IgD-negative memory B cell (primary cell): ENCODE measurements around the gene PIP4K2A. TPM values are rescaled to one million over a fixed set of nuclear protein-coding genes. Genes with fewer than 3 reads are reported as not detected.

Experiments
- H3K27ac Mint-ChIP-seq, 3 donors: one replicate each; pipeline ENCODE4 v1.8.0; 2020 to 2022; ENCODE audit warnings: mild to moderate bottlenecking in 3 of 3, mixed read lengths in 3 of 3, moderate library complexity in 1 of 3
- H3K27me3 Mint-ChIP-seq: one replicate; pipeline ENCODE4 v1.8.0; 2021; ENCODE audit warnings: mixed read lengths
- H3K36me3 Mint-ChIP-seq: one replicate; pipeline ENCODE4 v1.8.0; 2020; ENCODE audit warnings: mild to moderate bottlenecking, mixed read lengths
- H3K4me1 Mint-ChIP-seq, 3 donors: one replicate each; pipeline ENCODE4 v1.8.0; 2020 to 2022; ENCODE audit warnings: mixed read lengths in 3 of 3, mild to moderate bottlenecking in 1 of 3
- H3K4me3 Mint-ChIP-seq, 4 donors: one replicate each; pipeline ENCODE4 v1.8.0; 2020 to 2022; ENCODE audit warnings: mild to moderate bottlenecking in 4 of 4, mixed read lengths in 4 of 4, moderate library complexity in 3 of 4
- H3K9me3 Mint-ChIP-seq, 3 donors: one replicate each; pipeline ENCODE4 v1.8.0; 2020 to 2021; ENCODE audit warnings: mixed read lengths in 3 of 3, mild to moderate bottlenecking in 1 of 3
- polyA plus RNA-seq: library from polyadenylated mRNA; unstranded; fragments of 300-500 nt; fragmentation: Illumina TruSeq; gene quantifications from one replicate; pipeline ENCODE4 v1.2.3, GENCODE V29; 2021

Gene PIP4K2A
- polyA plus RNA-seq, 1 donor from 2014 or later = 43.2 TPM

DNA sequence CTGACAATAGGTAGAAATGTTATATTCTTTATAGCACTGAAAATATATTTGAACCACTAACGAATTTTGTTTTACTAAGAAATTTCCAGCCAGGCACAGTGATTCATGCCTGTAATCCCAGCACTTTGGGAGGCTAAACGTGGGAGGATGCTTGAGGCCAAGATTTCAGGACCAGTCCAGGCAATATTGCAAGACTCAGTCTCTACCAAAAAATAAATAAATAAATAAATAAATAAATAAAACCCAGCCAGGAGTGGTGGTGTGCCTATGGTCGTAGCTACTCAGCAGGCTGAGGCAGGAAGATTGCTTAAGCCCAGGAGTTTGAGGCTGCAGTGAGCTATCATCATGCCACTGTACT, 39.8 kb downstream of the PIP4K2A start:
- Mint-ChIP-seq H3K36me3 (peaks cover 8% of the 10 kb centered on the region), H3K4me1 (peaks cover 57 to 75% (median 66%) of the 10 kb centered on the region in 3 donors), H3K27ac (peak overlapping the region in 1 of 3 donors; percentile 75), H3K4me3 (no peak overlapping the region), H3K9me3 (no peaks in the 10 kb centered on the region), H3K27me3 (no peaks in the 10 kb centered on the region)

DNA sequence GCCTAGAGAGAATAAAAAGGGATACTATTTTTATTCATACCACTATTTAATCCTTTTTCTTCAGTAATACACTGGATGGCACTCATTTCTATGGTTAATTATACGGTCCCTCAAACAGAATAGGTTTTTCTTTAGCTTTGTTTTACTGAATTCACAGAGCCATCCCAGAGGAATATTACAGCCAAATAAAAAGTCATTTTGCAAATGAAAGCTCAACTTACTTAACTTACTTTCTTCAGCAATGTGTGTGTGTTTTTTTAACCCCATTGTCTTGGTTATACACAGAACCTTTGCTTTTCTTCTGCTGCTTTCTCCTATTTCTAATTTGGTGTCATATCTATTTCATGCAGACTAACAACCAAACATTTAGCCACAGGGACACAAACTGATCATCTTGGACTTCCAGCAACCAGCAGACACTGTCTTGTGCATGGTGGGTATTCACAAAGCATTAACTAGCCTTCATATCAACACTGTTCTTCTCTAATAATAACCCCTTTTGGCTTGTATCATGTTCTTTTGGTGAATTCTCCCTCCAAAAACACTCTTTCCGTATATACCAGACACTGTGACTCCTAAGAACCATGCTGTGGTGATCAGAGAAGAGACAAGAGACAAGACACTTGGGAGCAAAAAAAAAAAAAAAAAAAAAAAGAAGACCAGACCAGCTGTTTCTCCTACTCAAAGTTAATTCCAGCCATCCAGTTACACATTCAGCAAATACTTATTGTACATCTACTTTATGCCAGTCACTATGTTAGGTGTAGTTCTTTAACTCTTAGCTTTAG, 40.4 kb downstream of the PIP4K2A start:
- H3K36me3 Mint-ChIP-seq = peaks cover 10% of the 10 kb centered on the region
- peak overlapping the region in 1 of 3 donors; percentile 75 for H3K27ac Mint-ChIP-seq
- H3K9me3 Mint-ChIP-seq = no peaks in the 10 kb centered on the region
- H3K4me1 Mint-ChIP-seq = peaks cover 58 to 75% (median 66%) of the 10 kb centered on the region in 3 donors
- H3K27me3 Mint-ChIP-seq = no peaks in the 10 kb centered on the region
- peak overlapping the region in 2 of 4 donors; percentile 17 to 18 for H3K4me3 Mint-ChIP-seq

DNA sequence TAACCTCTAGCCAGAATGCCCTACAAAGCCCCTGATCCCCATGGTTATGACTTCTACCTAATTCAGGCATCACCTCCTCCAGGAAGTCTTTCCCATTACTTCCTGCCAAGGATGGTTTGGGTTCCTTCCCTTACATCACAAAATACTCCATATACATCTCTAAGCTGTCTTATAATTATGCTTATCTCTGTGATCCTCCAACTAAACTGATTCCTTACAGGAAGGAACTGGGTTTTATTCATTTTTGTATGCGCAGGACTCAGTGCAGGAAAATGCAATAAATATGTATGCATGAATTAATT, 41.3 kb downstream of the PIP4K2A start:
- Mint-ChIP-seq H3K27ac (peak overlapping the region in 2 of 3 donors; percentile 8 to 9), H3K36me3 (peaks cover 8% of the 10 kb centered on the region), H3K9me3 (no peaks in the 10 kb centered on the region), H3K4me1 (peaks cover 58 to 75% (median 72%) of the 10 kb centered on the region in 3 donors), H3K27me3 (no peaks in the 10 kb centered on the region), H3K4me3 (no peak overlapping the region)

DNA sequence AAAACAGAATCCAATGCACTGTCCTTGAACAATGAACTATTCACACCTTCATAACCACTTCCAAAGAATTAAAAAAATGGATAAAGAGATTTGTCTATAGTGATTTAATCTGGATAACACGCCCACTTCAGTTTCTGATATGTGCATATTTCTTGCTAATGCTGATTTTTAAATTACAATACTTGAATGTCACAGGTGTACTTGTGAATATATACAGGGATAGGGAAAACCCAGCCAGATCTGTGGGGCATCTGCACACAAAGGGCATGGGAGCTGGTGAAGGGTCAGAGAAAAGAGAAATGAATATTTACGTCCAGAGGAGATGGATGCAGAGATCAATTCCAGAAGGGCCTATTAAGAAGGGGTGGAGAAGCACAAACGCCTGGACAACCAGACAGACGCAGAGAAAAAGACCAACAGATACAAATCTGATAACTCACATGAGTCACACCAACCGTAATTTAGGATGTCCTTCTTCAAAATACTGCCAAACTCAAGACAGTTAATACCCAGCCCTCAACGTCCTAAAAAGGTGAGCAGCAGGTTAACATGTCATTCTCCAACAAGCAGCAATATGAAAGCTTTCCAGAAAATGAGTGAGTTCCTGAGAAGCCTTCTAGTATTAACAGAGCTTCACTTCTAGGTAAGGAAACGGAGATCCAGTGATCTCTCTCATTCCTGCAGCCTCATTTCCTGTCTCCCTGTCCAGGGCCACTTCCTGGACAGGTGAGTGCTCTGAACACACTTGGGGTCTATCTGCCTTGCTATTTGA, 41.9 kb downstream of the PIP4K2A start:
- Mint-ChIP-seq H3K27me3 (no peaks in the 10 kb centered on the region), H3K9me3 (no peaks in the 10 kb centered on the region), H3K4me1 (peaks cover 58 to 73% (median 71%) of the 10 kb centered on the region in 3 donors), H3K36me3 (peaks cover 7% of the 10 kb centered on the region), H3K4me3 (peak overlapping the region in 1 of 4 donors; percentile 14), H3K27ac (peak overlapping the region; percentile 1 to 9 (median 8))

DNA sequence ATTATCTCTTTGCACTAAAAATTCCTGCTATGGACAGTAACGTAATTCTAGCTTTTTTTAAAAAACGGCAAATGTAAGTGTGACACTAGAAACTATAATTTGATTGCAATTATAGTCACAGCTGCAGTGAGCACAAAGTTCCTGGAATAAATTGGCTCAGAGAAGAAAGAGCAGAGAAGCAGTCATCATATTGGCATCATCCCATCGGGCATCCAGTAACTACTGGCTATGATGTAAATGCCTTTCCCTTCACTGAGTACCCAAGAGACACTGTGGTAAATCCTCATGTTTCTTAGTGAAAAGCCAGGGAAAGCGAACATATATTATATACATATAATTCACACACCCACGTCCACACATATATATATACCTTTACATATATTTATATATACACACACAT, 43.6 kb downstream of the PIP4K2A start:
- no peaks in the 10 kb centered on the region for H3K9me3 Mint-ChIP-seq
- H3K36me3 Mint-ChIP-seq = peaks cover 5% of the 10 kb centered on the region
- no peak overlapping the region for H3K27ac Mint-ChIP-seq
- H3K4me3 Mint-ChIP-seq = peak overlapping the region in 2 of 4 donors; percentile 28 to 36
- no peaks in the 10 kb centered on the region for H3K27me3 Mint-ChIP-seq
- H3K4me1 Mint-ChIP-seq = peaks cover 48 to 68% (median 65%) of the 10 kb centered on the region in 3 donors

DNA sequence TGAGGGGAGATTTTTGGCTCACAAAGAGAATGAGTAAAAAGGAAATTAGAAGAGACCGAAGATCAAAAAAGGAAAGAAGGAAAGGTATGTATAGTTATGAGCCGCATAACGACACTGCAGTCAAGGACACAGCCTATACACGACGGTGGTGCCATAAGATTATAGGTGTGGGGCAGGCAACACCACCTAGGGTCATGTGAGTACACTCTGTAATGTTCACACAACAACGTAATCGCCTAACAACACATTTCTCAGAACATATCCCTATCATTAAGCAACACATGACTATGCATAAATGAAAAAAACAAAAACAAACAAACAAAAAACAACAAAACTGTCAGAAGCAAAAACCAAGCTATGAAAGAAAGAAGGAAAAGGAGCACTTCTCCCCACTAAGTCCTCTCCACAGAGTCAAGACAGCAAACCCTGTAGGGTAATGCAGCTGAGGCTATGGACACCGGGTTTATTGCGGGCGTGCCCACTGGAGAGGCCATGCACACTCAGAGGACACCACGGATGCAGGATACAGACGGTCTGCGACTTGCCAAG, 45.1 kb downstream of the PIP4K2A start:
- Mint-ChIP-seq H3K27ac (peak overlapping the region; percentile 0 to 85 (median 29)), H3K9me3 (no peaks in the 10 kb centered on the region), H3K4me3 (peak overlapping the region; percentile 0 to 83 (median 50)), H3K4me1 (peaks cover 43 to 64% (median 58%) of the 10 kb centered on the region in 3 donors), H3K27me3 (no peaks in the 10 kb centered on the region), H3K36me3 (peaks cover 2% of the 10 kb centered on the region)

DNA sequence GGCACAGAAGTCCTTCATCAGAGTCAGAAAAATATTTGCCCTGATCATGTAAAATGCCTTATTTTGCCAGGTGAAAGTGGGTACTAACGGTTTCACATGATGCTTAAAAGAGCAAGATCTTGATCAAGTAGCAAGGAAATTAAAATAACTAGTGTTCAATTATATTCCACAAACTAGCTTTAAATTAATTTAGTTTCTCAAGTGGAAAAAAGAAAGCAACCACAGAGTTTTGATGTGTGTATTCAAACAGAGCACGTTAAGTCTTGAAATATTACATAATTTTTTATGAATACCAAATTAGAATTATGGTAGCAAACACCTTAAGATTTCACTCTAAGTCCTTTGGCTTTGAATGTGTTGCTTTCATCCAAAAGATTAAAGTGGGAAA, 47.3 kb downstream of the PIP4K2A start:
- Mint-ChIP-seq H3K4me1 (peaks cover 33 to 51% (median 42%) of the 10 kb centered on the region in 3 donors), H3K36me3 (peaks cover 2% of the 10 kb centered on the region), H3K9me3 (no peaks in the 10 kb centered on the region), H3K27me3 (no peaks in the 10 kb centered on the region), H3K4me3 (peak overlapping the region in 2 of 4 donors; percentile 63 to 90), H3K27ac (peak overlapping the region; percentile 69 to 95 (median 88))

DNA sequence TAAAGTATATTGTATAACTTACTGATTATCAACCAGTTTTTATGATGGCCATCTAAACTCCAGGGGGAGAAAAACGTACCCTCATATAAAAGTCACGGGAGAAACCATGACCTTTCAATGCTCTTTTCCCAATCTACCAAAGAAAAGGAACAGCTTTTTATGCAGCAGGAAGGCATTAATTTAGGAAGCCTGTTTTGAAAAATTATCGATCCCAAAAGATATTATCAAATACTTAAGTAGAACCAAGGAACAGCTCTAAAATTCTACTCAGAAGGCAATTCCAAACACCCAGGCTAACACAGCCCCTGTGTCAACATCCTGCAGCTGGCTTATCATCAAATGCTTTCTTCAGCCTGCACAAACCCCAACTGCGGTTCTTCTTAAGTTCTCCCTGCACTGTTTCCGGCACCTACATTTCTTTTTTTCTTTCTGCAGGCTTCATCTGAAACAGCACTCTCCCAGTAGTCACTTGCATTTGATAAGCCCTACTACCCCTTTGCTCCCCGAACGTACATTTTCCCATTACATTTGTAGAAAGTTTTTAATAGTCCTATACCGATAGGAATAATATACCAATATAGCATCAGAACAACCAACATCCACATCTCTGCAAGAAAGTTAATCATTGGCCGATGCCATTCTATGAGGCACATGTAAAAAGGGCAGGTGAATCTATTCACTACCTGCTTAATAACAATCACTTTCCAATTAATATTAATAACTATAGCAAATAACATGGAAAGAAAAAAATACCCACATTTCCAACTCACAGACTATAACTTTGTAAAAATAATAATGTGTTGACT, 47.9 kb downstream of the PIP4K2A start:
- peak overlapping the region; percentile 27 to 90 (median 60) for H3K4me3 Mint-ChIP-seq
- no peaks in the 10 kb centered on the region for H3K27me3 Mint-ChIP-seq
- no peaks in the 10 kb centered on the region for H3K9me3 Mint-ChIP-seq
- H3K27ac Mint-ChIP-seq = peak overlapping the region; percentile 69 to 95 (median 88)
- peaks cover 2% of the 10 kb centered on the region for H3K36me3 Mint-ChIP-seq
- H3K4me1 Mint-ChIP-seq = peaks cover 37 to 53% (median 42%) of the 10 kb centered on the region in 3 donors

DNA sequence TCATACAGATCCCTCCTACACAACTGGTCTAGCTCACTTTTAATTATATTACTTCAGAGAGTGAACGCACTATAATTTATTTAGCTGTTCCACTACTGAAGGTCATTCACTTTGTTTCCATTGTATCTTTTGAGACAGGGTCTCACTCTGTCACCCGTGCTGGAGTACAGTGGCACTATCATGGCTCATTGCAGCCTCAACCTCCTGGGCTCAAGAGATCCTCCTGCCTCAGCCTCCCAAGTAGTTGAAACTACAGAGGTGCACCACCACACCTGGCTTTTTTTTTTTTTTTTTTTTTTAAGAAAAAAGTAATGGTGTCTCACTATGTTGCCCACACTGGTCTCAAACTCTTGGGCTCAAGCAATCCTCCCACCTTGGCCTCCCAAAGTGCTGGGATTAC, 49.0 kb downstream of the PIP4K2A start:
- peaks cover 40 to 54% (median 44%) of the 10 kb centered on the region in 3 donors for H3K4me1 Mint-ChIP-seq
- H3K36me3 Mint-ChIP-seq = peaks cover 2% of the 10 kb centered on the region
- H3K27me3 Mint-ChIP-seq = no peaks in the 10 kb centered on the region
- peak overlapping the region in 1 of 3 donors; percentile 29 for H3K27ac Mint-ChIP-seq
- H3K9me3 Mint-ChIP-seq = no peaks in the 10 kb centered on the region
- no peak overlapping the region for H3K4me3 Mint-ChIP-seq

DNA sequence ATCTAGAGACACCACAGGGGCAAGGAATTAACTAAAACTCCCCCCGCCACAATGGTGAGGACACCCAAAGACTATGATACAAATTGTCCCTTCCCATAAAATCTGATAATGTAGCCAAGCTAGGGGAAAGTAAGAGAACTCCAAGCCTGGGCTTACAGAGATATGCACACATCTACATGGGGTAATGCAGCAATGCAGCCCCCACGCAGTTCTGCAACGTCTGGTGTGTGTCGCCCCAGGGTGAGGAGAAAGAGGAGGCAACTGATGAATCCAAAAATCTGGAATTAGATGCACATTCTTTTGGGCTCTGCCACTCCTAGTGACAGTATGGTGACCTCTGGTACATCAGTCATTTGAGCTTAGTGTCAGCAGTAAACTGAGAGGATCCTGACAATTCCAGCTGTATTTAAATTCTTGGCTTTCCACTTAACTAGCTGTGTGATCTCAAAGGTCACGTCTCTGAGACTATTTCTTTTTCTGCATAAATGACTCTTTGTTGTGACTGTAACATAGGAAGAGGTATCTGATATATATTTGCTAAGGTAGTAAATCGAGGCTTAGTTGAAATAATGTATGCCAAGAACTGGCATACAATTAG, 51.5 kb downstream of the PIP4K2A start:
- Mint-ChIP-seq H3K4me1 (peaks cover 45 to 54% (median 47%) of the 10 kb centered on the region in 3 donors), H3K4me3 (no peak overlapping the region), H3K9me3 (no peaks in the 10 kb centered on the region), H3K36me3 (no peaks in the 10 kb centered on the region), H3K27ac (peak overlapping the region in 2 of 3 donors; percentile 61 to 72), H3K27me3 (no peaks in the 10 kb centered on the region)

DNA sequence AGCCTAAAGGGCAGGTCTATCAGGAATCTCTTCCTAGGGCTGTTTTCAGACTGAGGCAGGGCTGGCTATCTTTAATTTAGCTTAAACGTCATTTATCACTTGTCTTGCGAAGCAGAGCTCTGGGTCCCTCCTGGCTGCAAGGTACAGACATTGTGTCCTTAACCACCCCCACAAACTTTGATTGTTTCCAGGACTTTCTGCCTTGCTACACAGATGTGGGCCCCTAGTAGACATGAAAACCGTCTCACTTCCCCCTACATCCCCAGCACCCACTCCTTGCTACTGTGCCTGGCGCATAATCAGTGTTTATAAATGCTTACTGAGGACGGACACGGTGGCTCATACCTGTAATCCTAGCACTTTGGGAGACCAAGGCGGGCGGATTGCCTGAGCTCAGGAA, 54.5 kb downstream of the PIP4K2A start:
- H3K27me3 Mint-ChIP-seq = no peaks in the 10 kb centered on the region
- no peaks in the 10 kb centered on the region for H3K9me3 Mint-ChIP-seq
- peaks cover 59 to 68% (median 59%) of the 10 kb centered on the region in 3 donors for H3K4me1 Mint-ChIP-seq
- H3K27ac Mint-ChIP-seq = peak overlapping the region; percentile 85 to 97 (median 88)
- peaks cover 7% of the 10 kb centered on the region for H3K36me3 Mint-ChIP-seq
- peak overlapping the region in 3 of 4 donors; percentile 68 to 82 (median 70) for H3K4me3 Mint-ChIP-seq

DNA sequence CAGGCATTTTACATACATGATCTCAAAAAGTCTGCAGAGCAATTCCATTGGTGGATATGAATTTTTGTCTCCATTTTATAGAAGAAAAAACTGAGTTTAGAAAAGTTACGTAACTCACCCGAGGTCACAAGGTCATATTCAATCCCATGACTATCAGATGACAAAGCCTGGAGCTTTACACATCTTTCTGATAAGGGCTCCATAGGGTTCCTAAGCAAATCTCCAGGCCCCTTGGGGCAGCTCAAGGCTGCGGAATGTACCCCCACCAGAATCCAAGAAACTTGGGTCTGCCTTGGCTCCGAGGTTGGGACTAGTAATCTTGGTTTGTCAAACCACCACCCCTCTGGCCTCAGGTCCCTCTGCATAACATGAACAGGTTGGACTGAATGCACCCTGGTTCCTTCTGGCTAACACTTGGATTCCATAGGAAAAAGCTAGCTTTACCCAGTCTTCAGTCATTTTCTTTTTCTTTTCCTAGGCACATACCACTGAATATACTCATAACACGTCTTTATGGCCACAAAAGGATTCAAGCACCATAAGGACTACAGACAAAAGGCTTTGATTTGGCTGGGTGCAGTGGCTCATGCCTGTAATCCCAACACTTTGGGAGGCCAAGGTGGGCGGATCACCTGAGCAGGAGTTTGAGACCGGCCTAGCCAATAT, 55.5 kb downstream of the PIP4K2A start:
- peak overlapping the region in 1 of 4 donors; percentile 19 for H3K4me3 Mint-ChIP-seq
- peaks cover 60 to 73% (median 69%) of the 10 kb centered on the region in 3 donors for H3K4me1 Mint-ChIP-seq
- H3K9me3 Mint-ChIP-seq = no peaks in the 10 kb centered on the region
- H3K27ac Mint-ChIP-seq = peak overlapping the region; percentile 32 to 97 (median 85)
- H3K27me3 Mint-ChIP-seq = no peaks in the 10 kb centered on the region
- H3K36me3 Mint-ChIP-seq = peaks cover 7% of the 10 kb centered on the region

DNA sequence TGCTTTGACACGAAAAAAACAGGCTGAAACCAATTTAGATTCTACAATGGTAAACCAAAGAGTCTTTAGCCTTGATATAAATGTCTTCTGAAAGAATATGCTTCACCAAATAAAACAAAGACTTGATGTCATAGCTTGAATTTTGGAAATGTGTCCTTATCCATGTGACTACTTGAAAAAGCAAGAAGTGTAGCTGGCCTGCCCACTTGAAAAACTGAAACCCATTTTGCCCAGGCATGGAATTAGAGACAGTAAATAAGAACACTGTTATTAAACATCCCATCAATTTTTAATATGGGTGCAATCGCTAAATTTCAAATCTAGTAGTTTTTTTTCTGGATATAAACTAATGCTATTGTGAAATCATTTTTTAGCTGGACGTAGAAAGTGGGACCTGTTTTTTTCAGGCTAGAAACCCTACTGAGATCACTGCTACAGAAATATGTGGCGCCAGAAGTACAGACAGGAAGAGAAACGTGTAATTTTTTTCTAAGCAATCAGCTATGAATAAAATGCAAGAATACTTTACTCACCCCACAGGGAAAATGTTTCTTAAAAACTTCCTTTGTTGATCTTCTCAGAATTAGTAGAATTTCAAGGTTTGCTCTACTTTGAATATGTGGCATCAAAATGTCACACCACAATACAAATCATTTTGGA, 56.7 kb downstream of the PIP4K2A start:
- H3K9me3 Mint-ChIP-seq = no peaks in the 10 kb centered on the region
- no peaks in the 10 kb centered on the region for H3K27me3 Mint-ChIP-seq
- H3K4me1 Mint-ChIP-seq = peaks cover 66 to 78% (median 77%) of the 10 kb centered on the region in 3 donors
- peaks cover 7% of the 10 kb centered on the region for H3K36me3 Mint-ChIP-seq
- peak overlapping the region; percentile 32 to 90 (median 86) for H3K27ac Mint-ChIP-seq
- peak overlapping the region in 3 of 4 donors; percentile 51 to 71 (median 69) for H3K4me3 Mint-ChIP-seq
